ENCODE data around the gene SEMA5B.

The SEMA5B gene

GRCh38 chr3:122927726-122928125 is 99.8 kb downstream of the SEMA5B start:
- POLR2A ChIA-PET = no interaction called here
- no peak for TF ChIP-seq CTCF (IDR thresholded peaks at IDR 0.05; ENCODE audit: control extremely low read depth, extremely low read depth, low read depth, missing control alignments)
- no peak for DNase-seq (ENCODE audit: extremely low spot score)
- CTCF ChIA-PET = interaction anchor here (2.5 kb wide), 1 partner anchor 15 kb away, joined by 10 read pairs; no protein-coding TSS in a partner anchor

- CTCF ChIA-PET = interaction anchor here (3.0 kb wide), 1 partner anchor 16 kb away, joined by 10 read pairs; no protein-coding TSS in a partner anchor
Observed at GRCh38 chr3:122926811-122927210, 100.8 kb downstream of the SEMA5B start.

GRCh38 chr3:122926322-122926721 is 101.2 kb downstream of the SEMA5B start:
- POLR2A ChIA-PET = no interaction called here
- no peak for TF ChIP-seq CTCF (IDR thresholded peaks at IDR 0.05; ENCODE audit: control extremely low read depth, extremely low read depth, low read depth, missing control alignments)
- CTCF ChIA-PET = interaction anchor here (3.0 kb wide), 1 partner anchor 16 kb away, joined by 10 read pairs; no protein-coding TSS in a partner anchor
- DNase-seq (ENCODE audit: extremely low spot score) = no peak

More at GRCh38 chr3:122926811-122927210, 100.8 kb downstream of the SEMA5B start:
- POLR2A ChIA-PET = no interaction called here
- TF ChIP-seq CTCF (IDR thresholded peaks at IDR 0.05; ENCODE audit: control extremely low read depth, extremely low read depth, low read depth, missing control alignments) = no peak
- DNase-seq (ENCODE audit: extremely low spot score) = no peak

- no peak for TF ChIP-seq CTCF (IDR thresholded peaks at IDR 0.05; ENCODE audit: control extremely low read depth, extremely low read depth, low read depth, missing control alignments)
- no peak for DNase-seq (ENCODE audit: extremely low spot score)
- ChIA-PET POLR2A (no interaction called here), CTCF (interaction anchor here (3.0 kb wide), 1 partner anchor 17 kb away, joined by 10 read pairs; no protein-coding TSS in a partner anchor)
Observed at GRCh38 chr3:122925756-122926155, 101.8 kb downstream of the SEMA5B start.

- CTCF ChIA-PET = interaction anchor here (2.1 to 3.0 kb wide), 2 partner anchors 13 to 18 kb away, joined by 6 to 10 read pairs; no protein-coding TSS in a partner anchor
- POLR2A ChIA-PET = no interaction called here
- TF ChIP-seq CTCF (IDR thresholded peaks at IDR 0.05; ENCODE audit: control extremely low read depth, extremely low read depth, low read depth, missing control alignments) = no peak
- DNase-seq (ENCODE audit: extremely low spot score) = no peak
Observed at GRCh38 chr3:122924056-122924455, 103.5 kb downstream of the SEMA5B start.

GRCh38 chr3:122923611-122924010 is 104.0 kb downstream of the SEMA5B start:
- POLR2A ChIA-PET = no interaction called here

More at GRCh38 chr3:122923611-122924010, 104.0 kb downstream of the SEMA5B start:
- no peak for TF ChIP-seq CTCF (IDR thresholded peaks at IDR 0.05; ENCODE audit: control extremely low read depth, extremely low read depth, low read depth, missing control alignments)
- CTCF ChIA-PET = interaction anchor here (2.1 to 3.0 kb wide), 2 partner anchors 14 to 19 kb away, joined by 6 to 10 read pairs; no protein-coding TSS in a partner anchor
- DNase-seq (ENCODE audit: extremely low spot score) = no peak

Data from GM10248 (cell line).